Measurements from ENCODE around the gene CAMTA2.

The CAMTA2 gene

GRCh38 chr17:4947411-4948165, 39.9 kb downstream of the CAMTA2 start:
- peak; percentile 62 for DNase-seq (ENCODE audit: low read depth)

GRCh38 chr17:4947010-4947410, 40.5 kb downstream of the CAMTA2 start:
- DNase-seq (ENCODE audit: low read depth): no peak

- no peak for DNase-seq (ENCODE audit: low read depth)
Observed at GRCh38 chr17:4946312-4946976, 41.0 kb downstream of the CAMTA2 start.

- DNase-seq (ENCODE audit: low read depth): no peak
Observed at GRCh38 chr17:4945944-4946280, 41.6 kb downstream of the CAMTA2 start.

- peak; percentile 84 for DNase-seq (ENCODE audit: low read depth)
Observed at GRCh38 chr17:4945176-4945943, 42.1 kb downstream of the CAMTA2 start.

- no peak for DNase-seq (ENCODE audit: low read depth)
Observed at GRCh38 chr17:4944554-4945175, 42.8 kb downstream of the CAMTA2 start.

GRCh38 chr17:4944163-4944553, 43.3 kb downstream of the CAMTA2 start:
- DNase-seq (ENCODE audit: low read depth): no peak

- DNase-seq (ENCODE audit: low read depth): no peak
Observed at GRCh38 chr17:4942760-4943508, 44.5 kb downstream of the CAMTA2 start.

- no peak for DNase-seq (ENCODE audit: low read depth)
Observed at GRCh38 chr17:4941319-4941610, 46.2 kb downstream of the CAMTA2 start.

- no peak for DNase-seq (ENCODE audit: low read depth)
Observed at GRCh38 chr17:4940555-4941318, 46.7 kb downstream of the CAMTA2 start.

- DNase-seq (ENCODE audit: low read depth): peak; percentile 94
Observed at GRCh38 chr17:4939796-4940554, 47.5 kb downstream of the CAMTA2 start, which contains the start of the genes RNF167 and SLC25A11. Gene RNF167, plus strand, starts transcription at chr17:4940268. Its CDS starts 642 bp downstream, at chr17:4940910. Gene SLC25A11, minus strand, starts transcription at chr17:4940046. Its CDS starts 136 bp downstream, at chr17:4939910.

GRCh38 chr17:4939546-4939795, 48.0 kb downstream of the CAMTA2 start:
- no peak for DNase-seq (ENCODE audit: low read depth)

GRCh38 chr17:4938688-4939545, 48.6 kb downstream of the CAMTA2 start:
- DNase-seq (ENCODE audit: low read depth): no peak

GRCh38 chr17:4938069-4938491, 49.4 kb downstream of the CAMTA2 start:
- DNase-seq (ENCODE audit: low read depth): no peak

- DNase-seq (ENCODE audit: low read depth): no peak
Observed at GRCh38 chr17:4937553-4937952, 49.9 kb downstream of the CAMTA2 start.

GRCh38 chr17:4936436-4936835, 51.0 kb downstream of the CAMTA2 start:
- DNase-seq (ENCODE audit: low read depth): no peak

GRCh38 chr17:4935650-4936049, 51.8 kb downstream of the CAMTA2 start:
- DNase-seq (ENCODE audit: low read depth): no peak

GRCh38 chr17:4934173-4934979, 53.1 kb downstream of the CAMTA2 start:
- no peak for DNase-seq (ENCODE audit: low read depth)

GRCh38 chr17:4933646-4934045, 53.8 kb downstream of the CAMTA2 start:
- DNase-seq (ENCODE audit: low read depth): no peak
